Smooth muscle cell of trachea (primary cell): ENCODE data around the gene PCSK5. TPM values are rescaled to one million over a fixed set of nuclear protein-coding genes. Genes with fewer than 3 reads are reported as not detected.

Experiments
- total RNA-seq: library from RNA; depleted of rRNA; stranded (reverse); fragments of >200 nt; gene quantifications from 2 replicates; pipeline ENCODE4 v1.2.1, GENCODE V29; 2014

The PCSK5 gene
- total RNA-seq: 8.4 and 10.1 TPM in 2 replicates

GRCh38 chr9:75890472-75891276 is at the start of gene PCSK5:
Gene PCSK5 (plus strand): TSS chr9:75890673. CDS start chr9:75891182, 509 bp downstream.

GRCh38 chr9:76394195-76394959 is 503.9 kb downstream of the PCSK5 start, which contains the start of gene RFK:
Gene RFK (minus strand): TSS chr9:76394426. CDS start chr9:76394171, 255 bp downstream.

